Vagina (tissue), 2 donors: ENCODE measurements around the gene SLC9C1.

Source experiments
- CTCF ChIP-seq, 3 experiments: fragments of 450-650 bp in 2 of 3; fragments of 200-600 bp in 1 of 3; sonication (generic) in 1 of 3; IDR thresholded peaks; one replicate each; pipeline ENCODE4 v1.5.1; 2017 to 2019; ENCODE audit warnings: antibody characterized with exemption in 3 of 3, mild to moderate bottlenecking in 2 of 3, moderate library complexity in 2 of 3
- POLR2A ChIP-seq, 2 donors: fragments of 450-650 bp; IDR thresholded peaks; one replicate each; pipeline ENCODE4 v1.6.1; 2017; ENCODE audit warnings: antibody characterized with exemption in 2 of 2, mild to moderate bottlenecking in 2 of 2, moderate library complexity in 2 of 2

GRCh38 chr3:112334691-112335433 is 40.8 kb upstream of the SLC9C1 start:
- TF ChIP-seq CTCF (IDR thresholded peaks at IDR 0.05) (no peak), POLR2A (IDR thresholded peaks at IDR 0.05) (no peak)
